ENCODE measurements around the gene LIMS1.
"Not testable (repeated sequence)": the region's sequence is repeated elsewhere in the genome, so short reads cannot be mapped to it uniquely, and the experiment has no call there.

LIMS1 gene

GRCh38 chr2:108514478-108514877 is 19.8 kb upstream of the LIMS1 start:
- CTCF ChIA-PET; H3K4me3 ChIP-seq (ENCODE audit: low read depth, low read length); H3K36me3 ChIP-seq (ENCODE audit: control insufficient read depth in 2 of 2, insufficient read depth in 1 of 2, low read length in 2 of 2); H3K27ac ChIP-seq (ENCODE audit: extremely low read depth, low read depth, low read length); H3K4me1 ChIP-seq (ENCODE audit: control insufficient read depth, insufficient read depth, low read length); H3K9me3 ChIP-seq (ENCODE audit: control insufficient read depth, insufficient read depth, low read depth, low read length); POLR2A ChIA-PET: not testable (repeated sequence)

- POLR2A ChIA-PET; H3K36me3 ChIP-seq (ENCODE audit: control insufficient read depth in 2 of 2, insufficient read depth in 1 of 2, low read length in 2 of 2): not testable (repeated sequence)
- CTCF ChIA-PET = interaction anchor here (0.7 kb wide), 1 partner anchor 112 kb away, joined by 7 read pairs; no protein-coding TSS in a partner anchor
These were observed 9.6 kb upstream of the LIMS1 start for GRCh38 chr2:108524688-108525087.

GRCh38 chr2:108525258-108525657 is 9.0 kb upstream of the LIMS1 start:
- H3K9me3 ChIP-seq (ENCODE audit: control insufficient read depth, insufficient read depth, low read depth, low read length); H3K27ac ChIP-seq (ENCODE audit: extremely low read depth, low read depth, low read length); POLR2A ChIA-PET; H3K4me1 ChIP-seq (ENCODE audit: control insufficient read depth, insufficient read depth, low read length); H3K36me3 ChIP-seq (ENCODE audit: control insufficient read depth in 2 of 2, insufficient read depth in 1 of 2, low read length in 2 of 2); H3K4me3 ChIP-seq (ENCODE audit: low read depth, low read length): not testable (repeated sequence)
- CTCF ChIA-PET = interaction anchor here (0.7 kb wide), 1 partner anchor 112 kb away, joined by 7 read pairs; no protein-coding TSS in a partner anchor
- 0 out of 2 replicates have a peak, but pooled peaks have one; percentile 26 for TF ChIP-seq ZNF366 (tag by site-specific recombination; conservative IDR thresholded peaks at IDR 0.05)
- peak; percentile 91 for TF ChIP-seq ZNF596 (tag by site-specific recombination; IDR thresholded peaks at IDR 0.05)

More at GRCh38 chr2:108524688-108525087, 9.6 kb upstream of the LIMS1 start:
- H3K4me1 ChIP-seq (ENCODE audit: control insufficient read depth, insufficient read depth, low read length); H3K9me3 ChIP-seq (ENCODE audit: control insufficient read depth, insufficient read depth, low read depth, low read length); H3K27ac ChIP-seq (ENCODE audit: extremely low read depth, low read depth, low read length); H3K4me3 ChIP-seq (ENCODE audit: low read depth, low read length): not testable (repeated sequence)

GRCh38 chr2:108531674-108532055 is 2.6 kb upstream of the LIMS1 start:
- Histone ChIP-seq H3K4me3 (ENCODE audit: low read depth, low read length) (no peak overlapping the region), H3K4me1 (ENCODE audit: control insufficient read depth, insufficient read depth, low read length) (peaks cover under 1% of the 10 kb centered on the region; the same call in 1 of the 2 replicates), H3K27ac (ENCODE audit: extremely low read depth, low read depth, low read length) (no peak overlapping the region), H3K9me3 (ENCODE audit: control insufficient read depth, insufficient read depth, low read depth, low read length) (no peaks in the 10 kb centered on the region), H3K36me3 (ENCODE audit: control insufficient read depth in 2 of 2, insufficient read depth in 1 of 2, low read length in 2 of 2) (no peaks in the 10 kb centered on the region)
- peak; percentile 62; the same call in 1 of the 2 replicates for TF ChIP-seq ATF2 (tag by site-specific recombination; IDR thresholded peaks at IDR 0.05; ENCODE audit: low read depth)
- no peak for TF ChIP-seq ZNF292 (tag by site-specific recombination; IDR thresholded peaks at IDR 0.05; ENCODE audit: borderline replicate concordance, low read depth)
- POLR2A ChIA-PET = interaction anchor here (0.7 kb wide), 1 partner anchor 420 kb away, joined by 3 read pairs; no protein-coding TSS in a partner anchor
- CTCF ChIA-PET = no interaction called here

- ChIA-PET CTCF (interaction anchor here (0.5 to 1.1 kb wide), 5 partner anchors 34 to 1647 kb away, joined by 3 read pairs; no protein-coding TSS in a partner anchor), POLR2A (interaction anchor here (1.0 to 3.1 kb wide), 7 partner anchors 8 to 86 kb away, joined by 3 to 13 read pairs (median 4); partner anchors contain the start of gene GCC2)
- Histone ChIP-seq H3K27ac (ENCODE audit: extremely low read depth, low read depth, low read length) (peak overlapping the region; percentile 91), H3K9me3 (ENCODE audit: control insufficient read depth, insufficient read depth, low read depth, low read length) (no peaks in the 10 kb centered on the region), H3K36me3 (ENCODE audit: control insufficient read depth in 2 of 2, insufficient read depth in 1 of 2, low read length in 2 of 2) (no peaks in the 10 kb centered on the region), H3K4me1 (ENCODE audit: control insufficient read depth, insufficient read depth, low read length) (peaks cover 17% of the 10 kb centered on the region), H3K4me3 (ENCODE audit: low read depth, low read length) (peak overlapping the region; percentile 69)
- TF ChIP-seq ZNF335 (tag by site-specific recombination; conservative IDR thresholded peaks at IDR 0.05) = peak; percentile 74
- no peak for TF ChIP-seq ZNF169 (tag by site-specific recombination; IDR thresholded peaks at IDR 0.05)
- no peak for TF ChIP-seq ZEB2 (tag by site-specific recombination; IDR thresholded peaks at IDR 0.05)
- no peak for TF ChIP-seq ZNF629 (tag by site-specific recombination; IDR thresholded peaks at IDR 0.05)
- no peak for TF ChIP-seq ZNF529 (tag by site-specific recombination; IDR thresholded peaks at IDR 0.05; ENCODE audit: insufficient replicate concordance)
- peak; percentile 44; the same call in 1 of the 2 replicates for TF ChIP-seq SP7 (tag by site-specific recombination; IDR thresholded peaks at IDR 0.05)
- no peak for TF ChIP-seq ZBTB26 (tag by site-specific recombination; optimal IDR thresholded peaks at IDR 0.05)
- TF ChIP-seq ZNF324 (tag by site-specific recombination; IDR thresholded peaks at IDR 0.05) = no peak
- no peak for TF ChIP-seq ZNF654 (tag by site-specific recombination; IDR thresholded peaks at IDR 0.05; ENCODE audit: low read depth)
- no peak for TF ChIP-seq HOXC10 (CRISPR knock-in tag; IDR thresholded peaks at IDR 0.05)
- TF ChIP-seq INSM2 (tag by site-specific recombination; IDR thresholded peaks at IDR 0.05) = no peak
- no peak for TF ChIP-seq ZNF148 (tag by site-specific recombination; IDR thresholded peaks at IDR 0.05; ENCODE audit: borderline replicate concordance)
These were observed 500 bp downstream of the LIMS1 start for GRCh38 chr2:108534584-108535356.
